ENCODE results near the gene CHD3. TPM values are rescaled to one million over a fixed set of nuclear protein-coding genes. Genes with fewer than 3 reads are reported as not detected.

Gene CHD3
- total RNA-seq, 4 donors from 2014 or later: 78.9 to 117 (median 91.4) TPM

DNA sequence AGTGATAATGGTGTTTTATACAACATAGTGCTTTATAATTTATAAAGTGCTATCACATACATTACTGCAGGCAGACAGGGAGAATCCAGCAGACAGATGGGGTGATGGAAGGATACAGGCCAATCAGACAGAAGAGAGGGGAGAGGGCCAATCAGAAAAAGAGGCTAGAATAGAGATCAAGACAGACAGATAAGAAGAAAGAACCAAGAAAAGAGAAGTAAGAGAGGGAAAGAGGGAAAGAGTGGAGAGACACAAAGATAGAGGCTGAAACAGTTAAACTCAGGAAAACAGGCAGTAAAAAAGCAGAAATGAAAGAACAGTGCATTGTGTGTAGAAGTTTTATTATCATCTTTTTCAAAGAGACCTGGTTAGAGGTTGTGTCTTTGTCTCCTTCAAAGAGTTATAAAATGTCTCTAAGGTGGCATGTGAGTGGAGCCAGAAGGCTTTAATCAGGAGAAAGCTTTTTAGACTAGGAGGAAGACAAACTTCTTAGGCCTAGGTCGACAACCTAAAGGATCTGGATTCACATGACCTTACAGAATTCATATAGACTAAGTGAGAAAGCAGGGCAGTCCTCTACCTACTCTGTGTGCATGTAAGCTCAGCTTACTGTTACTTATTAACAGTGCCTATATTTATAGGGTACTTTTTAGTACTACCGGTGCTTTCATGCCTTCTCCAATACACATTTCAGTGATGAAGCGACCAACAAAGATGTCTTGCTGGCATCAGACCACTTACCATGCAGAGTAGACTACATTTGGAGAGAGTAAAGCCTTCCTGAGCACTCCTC lies 8.3 kb upstream of the CHD3 start:
- no peak for TF ChIP-seq POLR2A (IDR thresholded peaks at IDR 0.05)
- TF ChIP-seq, protein P1, sequence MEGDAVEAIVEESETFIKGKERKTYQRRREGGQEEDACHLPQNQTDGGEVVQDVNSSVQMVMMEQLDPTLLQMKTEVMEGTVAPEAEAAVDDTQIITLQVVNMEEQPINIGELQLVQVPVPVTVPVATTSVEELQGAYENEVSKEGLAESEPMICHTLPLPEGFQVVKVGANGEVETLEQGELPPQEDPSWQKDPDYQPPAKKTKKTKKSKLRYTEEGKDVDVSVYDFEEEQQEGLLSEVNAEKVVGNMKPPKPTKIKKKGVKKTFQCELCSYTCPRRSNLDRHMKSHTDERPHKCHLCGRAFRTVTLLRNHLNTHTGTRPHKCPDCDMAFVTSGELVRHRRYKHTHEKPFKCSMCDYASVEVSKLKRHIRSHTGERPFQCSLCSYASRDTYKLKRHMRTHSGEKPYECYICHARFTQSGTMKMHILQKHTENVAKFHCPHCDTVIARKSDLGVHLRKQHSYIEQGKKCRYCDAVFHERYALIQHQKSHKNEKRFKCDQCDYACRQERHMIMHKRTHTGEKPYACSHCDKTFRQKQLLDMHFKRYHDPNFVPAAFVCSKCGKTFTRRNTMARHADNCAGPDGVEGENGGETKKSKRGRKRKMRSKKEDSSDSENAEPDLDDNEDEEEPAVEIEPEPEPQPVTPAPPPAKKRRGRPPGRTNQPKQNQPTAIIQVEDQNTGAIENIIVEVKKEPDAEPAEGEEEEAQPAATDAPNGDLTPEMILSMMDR (IDR thresholded peaks at IDR 0.05): no peak
- DNase-seq: no peak
- intact Hi-C loops (cut with DNase I): no loop called here
- Histone ChIP-seq H3K27ac (no peak overlapping the region), H3K4me1 (peaks cover 10 to 15% of the 10 kb centered on the region in 2 donors), H3K4me3 (replicated peaks in 1 of 3) (no peak overlapping the region), H3K36me3 (no peaks in the 10 kb centered on the region), H3K9me3 (no peaks in the 10 kb centered on the region), H3K27me3 (no peaks in the 10 kb centered on the region)
- WGBS, 2 donors: 76 to 86% methylated on average over 3 of the region's 3 CpGs

DNA sequence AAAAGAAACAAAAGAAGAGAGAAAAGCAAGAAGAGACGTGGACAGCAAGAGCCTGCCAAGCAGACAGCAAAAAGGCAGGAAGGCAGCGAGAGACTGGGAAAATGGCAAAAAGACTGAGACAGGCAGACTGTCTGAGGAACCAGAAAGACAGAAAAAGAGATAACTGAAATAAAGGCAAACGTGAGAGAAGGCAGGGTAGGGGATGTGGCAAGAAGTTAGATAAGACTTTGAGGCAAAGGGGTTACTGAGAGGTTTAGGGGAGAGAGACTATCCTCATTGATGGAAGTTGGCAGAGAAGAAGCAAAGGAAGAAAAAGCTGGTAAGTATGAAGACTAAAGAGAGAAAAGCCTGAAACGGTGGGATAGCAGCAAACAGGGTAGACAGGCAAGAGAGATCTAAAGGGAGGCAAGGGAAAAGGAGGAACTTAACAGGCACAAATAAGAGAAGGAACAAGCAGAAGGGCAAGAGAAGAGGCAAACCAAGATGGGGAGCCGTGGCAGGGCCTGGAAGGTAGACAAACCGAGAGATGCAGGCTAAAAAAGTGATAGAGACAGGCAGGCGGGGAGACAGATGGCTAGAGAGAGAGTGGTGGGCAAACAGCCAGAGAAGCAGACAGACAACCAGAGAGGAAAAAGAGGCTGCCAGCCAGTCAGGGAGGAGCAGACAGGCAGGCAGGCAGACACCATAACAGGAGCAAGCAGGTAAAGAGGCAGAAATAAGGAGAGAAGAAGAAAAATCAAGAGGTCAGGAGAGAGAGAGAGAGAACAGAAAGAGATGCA lies 7.1 kb upstream of the CHD3 start:
- H3K27ac ChIP-seq: no peak overlapping the region
- peaks cover 11 to 16% of the 10 kb centered on the region in 2 donors for H3K4me1 ChIP-seq
- 68 to 69% methylated on average over 7 of the region's 7 CpGs for WGBS, 2 donors
- DNase-seq: no peak
- H3K36me3 ChIP-seq: no peaks in the 10 kb centered on the region
- H3K4me3 ChIP-seq (replicated peaks in 1 of 3): no peak overlapping the region
- TF ChIP-seq, protein P1 (IDR thresholded peaks at IDR 0.05): no peak
- TF ChIP-seq POLR2A (IDR thresholded peaks at IDR 0.05): no peak
- intact Hi-C loops (cut with DNase I): no loop called here
- no peaks in the 10 kb centered on the region for H3K9me3 ChIP-seq
- no peaks in the 10 kb centered on the region for H3K27me3 ChIP-seq

DNA sequence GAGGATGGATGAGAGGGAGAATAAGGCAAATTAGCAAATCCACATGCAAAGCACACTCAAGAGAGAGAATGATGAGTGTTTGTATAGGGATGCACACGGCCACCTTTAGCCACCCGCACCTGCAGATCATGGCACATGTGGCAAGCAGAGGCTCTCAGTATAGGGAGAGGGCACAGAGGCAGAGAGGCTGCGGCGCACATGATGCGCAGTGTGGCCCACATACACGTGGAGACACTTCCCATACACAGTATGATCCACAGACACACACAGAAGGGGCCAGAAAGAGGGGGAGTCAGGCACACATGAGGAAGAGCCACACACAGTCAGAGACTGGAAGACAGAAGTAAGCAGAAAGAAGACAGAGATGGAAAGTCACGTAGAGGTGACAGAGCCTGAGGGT lies 6.5 kb upstream of the CHD3 start:
- no peak overlapping the region for H3K4me3 ChIP-seq (replicated peaks in 1 of 3)
- H3K27me3 ChIP-seq: no peaks in the 10 kb centered on the region
- no peak overlapping the region for H3K27ac ChIP-seq
- no peaks in the 10 kb centered on the region for H3K9me3 ChIP-seq
- intact Hi-C loops (cut with DNase I): no loop called here
- DNase-seq: no peak
- peaks cover 15 to 19% of the 10 kb centered on the region in 2 donors for H3K4me1 ChIP-seq
- WGBS, 2 donors: 70 to 85% methylated on average over 7 of the region's 7 CpGs
- TF ChIP-seq POLR2A (IDR thresholded peaks at IDR 0.05): no peak
- TF ChIP-seq, protein P1 (IDR thresholded peaks at IDR 0.05): no peak
- no peaks in the 10 kb centered on the region for H3K36me3 ChIP-seq

DNA sequence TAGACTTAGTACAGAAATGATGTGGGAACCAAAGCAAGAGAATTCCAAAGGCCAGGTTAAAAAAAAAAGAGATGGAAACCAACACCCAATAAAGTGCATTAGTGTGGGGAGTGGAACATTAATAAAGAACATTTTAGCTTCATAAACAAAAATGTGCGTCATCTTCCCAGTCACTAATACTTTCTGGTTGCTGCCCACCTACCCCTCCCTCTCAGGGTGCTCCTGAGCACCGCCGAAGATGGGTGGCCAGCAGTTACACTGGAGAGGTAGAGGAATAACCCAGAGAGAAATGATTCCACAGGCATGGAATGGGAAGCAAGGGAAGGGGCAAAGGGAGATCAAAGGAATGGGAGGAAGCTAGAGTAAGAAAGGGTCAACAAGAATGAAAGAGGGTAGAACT lies 6.0 kb upstream of the CHD3 start:
- Histone ChIP-seq H3K9me3 (no peaks in the 10 kb centered on the region), H3K27me3 (no peaks in the 10 kb centered on the region), H3K4me1 (peaks cover 18 to 23% of the 10 kb centered on the region in 2 donors), H3K27ac (peak overlapping the region in 1 of 3 donors; percentile 83), H3K4me3 (replicated peaks in 1 of 3) (no peak overlapping the region), H3K36me3 (no peaks in the 10 kb centered on the region)
- no peak for DNase-seq
- TF ChIP-seq, protein P1 (IDR thresholded peaks at IDR 0.05): no peak
- TF ChIP-seq POLR2A (IDR thresholded peaks at IDR 0.05): no peak
- 84 to 85% methylated on average over 3 of the region's 3 CpGs for WGBS, 2 donors
- intact Hi-C loops (cut with DNase I): no loop called here

Data from thyroid gland (tissue), 4 donors.